ENCODE data around the gene DPPA3. TPM values are rescaled to one million over a fixed set of nuclear protein-coding genes. Genes with fewer than 3 reads are reported as not detected.
"Not testable (repeated sequence)": the region's sequence is repeated elsewhere in the genome, so short reads cannot be mapped to it uniquely, and the experiment has no call there.

DPPA3 gene
- total RNA-seq = not detected

DNA sequence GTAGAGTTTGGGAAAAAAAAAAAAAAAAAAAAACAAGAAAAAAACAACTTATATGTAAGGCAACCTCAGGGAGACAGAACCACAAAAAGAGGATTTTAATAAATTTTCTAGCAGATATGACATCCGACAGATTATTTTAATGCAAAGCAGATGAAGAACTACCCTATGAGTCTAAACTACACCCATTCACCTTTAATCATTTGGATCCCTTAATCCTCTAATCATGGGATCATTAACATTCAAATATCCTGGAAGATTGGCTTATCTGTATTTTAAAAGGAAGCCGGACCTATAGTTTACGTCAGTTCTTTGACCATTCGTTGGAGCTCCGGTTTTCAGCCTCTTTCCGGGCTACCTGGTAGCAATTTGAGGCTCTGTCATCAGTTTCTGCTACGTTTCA lies at the start of gene DPPA3:
DPPA3 (plus strand) TSS at position 301 of the 400 bp plus-strand sequence. CDS start 138 bp downstream, outside the sequence.
- peaks cover 0 to 4% (median 0%) of the 10 kb centered on the region in 3 donors for H3K9me3 ChIP-seq
- ATAC-seq = no peak
- H3K36me3 ChIP-seq = no peaks in the 10 kb centered on the region
- H3K27me3 ChIP-seq = peaks cover 9% of the 10 kb centered on the region
- 42 to 67% methylated on average over 7 of the region's 7 CpGs for WGBS, 2 donors (ENCODE audit: low coverage in 1 of 2)
- TF ChIP-seq POLR2AphosphoS5 (IDR thresholded peaks at IDR 0.05) = no peak
- no peak for TF ChIP-seq EP300 (IDR thresholded peaks at IDR 0.05)
- TF ChIP-seq, protein P1, sequence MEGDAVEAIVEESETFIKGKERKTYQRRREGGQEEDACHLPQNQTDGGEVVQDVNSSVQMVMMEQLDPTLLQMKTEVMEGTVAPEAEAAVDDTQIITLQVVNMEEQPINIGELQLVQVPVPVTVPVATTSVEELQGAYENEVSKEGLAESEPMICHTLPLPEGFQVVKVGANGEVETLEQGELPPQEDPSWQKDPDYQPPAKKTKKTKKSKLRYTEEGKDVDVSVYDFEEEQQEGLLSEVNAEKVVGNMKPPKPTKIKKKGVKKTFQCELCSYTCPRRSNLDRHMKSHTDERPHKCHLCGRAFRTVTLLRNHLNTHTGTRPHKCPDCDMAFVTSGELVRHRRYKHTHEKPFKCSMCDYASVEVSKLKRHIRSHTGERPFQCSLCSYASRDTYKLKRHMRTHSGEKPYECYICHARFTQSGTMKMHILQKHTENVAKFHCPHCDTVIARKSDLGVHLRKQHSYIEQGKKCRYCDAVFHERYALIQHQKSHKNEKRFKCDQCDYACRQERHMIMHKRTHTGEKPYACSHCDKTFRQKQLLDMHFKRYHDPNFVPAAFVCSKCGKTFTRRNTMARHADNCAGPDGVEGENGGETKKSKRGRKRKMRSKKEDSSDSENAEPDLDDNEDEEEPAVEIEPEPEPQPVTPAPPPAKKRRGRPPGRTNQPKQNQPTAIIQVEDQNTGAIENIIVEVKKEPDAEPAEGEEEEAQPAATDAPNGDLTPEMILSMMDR (IDR thresholded peaks at IDR 0.05) = no peak
- TF ChIP-seq POLR2A (IDR thresholded peaks at IDR 0.05) = no peak
- no peak within 1 kb of the TSS for H3K4me3 ChIP-seq
- no peaks in the 10 kb centered on the region for H3K4me1 ChIP-seq
- no peak within 1 kb of the TSS for H3K27ac ChIP-seq

GRCh38 chr12:7661741-7662140 lies 49.5 kb upstream of the DPPA3 start:
- H3K4me3 ChIP-seq = no peak overlapping the region
- ATAC-seq = no peak
- no peak overlapping the region for H3K27ac ChIP-seq
- no peaks in the 10 kb centered on the region for H3K9me3 ChIP-seq
- H3K36me3 ChIP-seq = no peaks in the 10 kb centered on the region
- no peaks in the 10 kb centered on the region for H3K4me1 ChIP-seq
- no peak for TF ChIP-seq POLR2A (IDR thresholded peaks at IDR 0.05)
- no peak for TF ChIP-seq EP300 (IDR thresholded peaks at IDR 0.05)
- no peak for TF ChIP-seq POLR2AphosphoS5 (IDR thresholded peaks at IDR 0.05)
- TF ChIP-seq, protein P1 (IDR thresholded peaks at IDR 0.05) = no peak
- 61 to 64% methylated on average over 3 to 5 of the region's 5 CpGs for WGBS, 2 donors (ENCODE audit: low coverage in 1 of 2)
- no peaks in the 10 kb centered on the region for H3K27me3 ChIP-seq

DNA sequence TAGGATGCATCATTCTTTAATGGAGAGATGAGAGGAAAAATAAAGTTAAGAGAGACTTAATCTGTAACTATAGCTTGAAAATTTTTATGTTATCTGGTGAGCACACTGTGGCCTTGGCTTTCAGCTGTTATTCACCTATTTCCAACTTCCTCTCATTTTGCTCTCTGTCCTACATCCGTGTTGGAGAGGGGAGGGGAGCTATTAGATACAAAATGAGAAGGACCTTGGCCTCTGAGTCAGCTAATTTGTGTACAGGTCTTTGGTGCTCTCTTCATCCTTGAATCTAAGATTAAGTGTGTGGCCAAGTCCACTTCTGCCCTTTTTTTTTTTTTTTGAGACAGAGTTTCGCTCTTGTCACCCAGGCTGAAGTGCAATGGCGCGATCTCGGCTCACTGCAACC lies 44.6 kb upstream of the DPPA3 start:
- H3K36me3 ChIP-seq = no peaks in the 10 kb centered on the region
- no peaks in the 10 kb centered on the region for H3K4me1 ChIP-seq
- TF ChIP-seq EP300 (IDR thresholded peaks at IDR 0.05) (no peak), POLR2AphosphoS5 (IDR thresholded peaks at IDR 0.05) (no peak), POLR2A (IDR thresholded peaks at IDR 0.05) (no peak)
- TF ChIP-seq, protein P1 (IDR thresholded peaks at IDR 0.05) = no peak
- no peaks in the 10 kb centered on the region for H3K27me3 ChIP-seq
- WGBS, 2 donors (ENCODE audit: low coverage in 1 of 2) = 73 to 97% methylated on average over 2 to 5 of the region's 5 CpGs
- H3K9me3 ChIP-seq = no peaks in the 10 kb centered on the region
- H3K27ac ChIP-seq = no peak overlapping the region
- ATAC-seq = no peak
- no peak overlapping the region for H3K4me3 ChIP-seq

DNA sequence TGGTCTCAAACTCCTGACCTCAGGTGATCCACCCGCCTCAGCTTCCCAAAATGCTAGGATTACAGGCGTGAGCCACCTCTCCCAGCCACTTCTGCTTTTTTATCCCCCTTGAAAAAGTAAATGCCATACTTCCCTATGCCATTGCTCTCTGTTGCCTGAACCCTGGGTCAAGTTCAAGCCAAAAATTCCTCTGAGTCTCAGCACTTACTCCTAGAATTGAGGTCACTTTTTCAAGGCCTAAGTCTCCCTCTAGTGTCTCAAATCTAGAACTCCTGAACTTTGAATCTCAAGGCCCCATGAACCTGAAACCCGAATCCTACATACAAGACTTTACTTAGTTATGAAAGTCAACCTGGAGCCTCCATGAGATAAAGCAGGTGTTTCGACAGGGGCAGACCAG lies 44.1 kb upstream of the DPPA3 start:
- H3K9me3 ChIP-seq = no peaks in the 10 kb centered on the region
- no peaks in the 10 kb centered on the region for H3K4me1 ChIP-seq
- H3K4me3 ChIP-seq = no peak overlapping the region
- H3K27ac ChIP-seq = no peak overlapping the region
- no peak for ATAC-seq
- 59% methylated on average over 4 of the region's 4 CpGs; no CpG with 5 or more reads in 1 of the 2 donors for WGBS, 2 donors (ENCODE audit: low coverage in 1 of 2)
- no peak for TF ChIP-seq EP300 (IDR thresholded peaks at IDR 0.05)
- TF ChIP-seq, protein P1 (IDR thresholded peaks at IDR 0.05) = no peak
- H3K36me3 ChIP-seq = no peaks in the 10 kb centered on the region
- no peaks in the 10 kb centered on the region for H3K27me3 ChIP-seq

- WGBS, 2 donors (ENCODE audit: low coverage in 1 of 2) = 64 to 73% methylated on average over 5 of the region's 5 CpGs
- no peak overlapping the region for H3K27ac ChIP-seq
- TF ChIP-seq POLR2AphosphoS5 (IDR thresholded peaks at IDR 0.05) (no peak), EP300 (IDR thresholded peaks at IDR 0.05) (no peak), POLR2A (IDR thresholded peaks at IDR 0.05) (no peak)
- TF ChIP-seq, protein P1 (IDR thresholded peaks at IDR 0.05) = no peak
- no peak for ATAC-seq
- H3K4me3 ChIP-seq = no peak overlapping the region
- H3K36me3 ChIP-seq = no peaks in the 10 kb centered on the region
- no peaks in the 10 kb centered on the region for H3K9me3 ChIP-seq
- no peaks in the 10 kb centered on the region for H3K27me3 ChIP-seq
- no peaks in the 10 kb centered on the region for H3K4me1 ChIP-seq
Measured at GRCh38 chr12:7668171-7668570, 43.1 kb upstream of the DPPA3 start.

DNA sequence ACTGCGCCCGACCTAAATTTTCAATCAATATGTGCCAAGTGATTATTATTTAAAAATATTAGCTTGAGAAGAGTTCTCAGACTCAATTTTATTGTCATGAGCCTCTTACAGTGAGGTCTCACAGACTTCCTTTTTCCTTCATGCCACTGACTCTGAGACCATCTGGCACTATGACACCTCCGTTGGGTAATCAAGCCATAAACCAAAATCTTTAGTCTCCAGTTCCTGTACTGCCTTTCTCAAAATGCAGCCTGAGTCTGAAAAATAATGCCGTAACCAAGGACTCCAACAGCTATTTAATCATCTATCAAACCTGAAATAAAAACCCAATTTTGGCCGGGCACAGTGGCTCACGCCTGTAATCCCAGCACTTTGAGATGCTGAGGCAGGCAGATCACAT lies 35.8 kb upstream of the DPPA3 start:
- 67 to 74% methylated on average over 4 to 6 of the region's 6 CpGs for WGBS, 2 donors (ENCODE audit: low coverage in 1 of 2)
- not testable (repeated sequence) for H3K27ac ChIP-seq, H3K27me3 ChIP-seq, H3K4me3 ChIP-seq, H3K36me3 ChIP-seq, ATAC-seq, H3K4me1 ChIP-seq, H3K9me3 ChIP-seq
